ENCODE data around the gene CAST. TPM values are rescaled to one million over a fixed set of nuclear protein-coding genes. Genes with fewer than 3 reads are reported as not detected.

CAST gene
- total RNA-seq, 5 donors from 2014 or later (not counting 1 experiment from before 2014, with no cell fraction given): 166 to 238 (median 191) TPM

DNA sequence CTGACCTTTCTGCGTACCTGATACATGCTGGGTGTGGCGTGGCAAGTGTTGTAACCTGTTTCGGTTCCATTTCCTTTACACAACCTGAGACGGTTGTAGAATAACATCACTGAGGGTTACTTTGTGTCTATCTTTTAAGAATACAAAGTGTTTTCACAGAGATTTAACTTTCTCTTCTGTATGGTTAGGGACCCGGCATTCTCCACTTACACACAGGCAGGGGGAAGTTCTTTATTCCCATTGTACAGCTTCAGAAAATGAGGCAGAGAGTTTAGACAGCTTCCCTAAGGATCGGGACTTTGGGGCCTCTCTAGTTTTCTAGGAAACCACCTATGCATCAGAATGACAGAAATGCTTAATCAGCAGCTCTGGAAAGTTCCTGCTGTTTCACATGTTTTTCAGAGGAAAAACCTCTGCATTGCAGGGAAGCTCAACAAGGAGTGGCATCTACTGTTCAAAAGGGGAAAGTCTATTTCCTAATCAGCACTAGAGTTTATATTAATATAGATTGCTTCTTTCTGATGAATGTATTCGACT lies 41.3 kb downstream of the CAST start:
- POLR2A ChIA-PET: interaction anchor here (0.5 to 5.5 kb wide), 12 partner anchors 11 to 895 kb away, joined by 3 to 120 read pairs (median 5); partner anchors contain the start of gene CAST (in 2 of the 2)
- ATAC-seq (replicated peaks in 1 of 4): peak; percentile 78 to 80 (median 79)

DNA sequence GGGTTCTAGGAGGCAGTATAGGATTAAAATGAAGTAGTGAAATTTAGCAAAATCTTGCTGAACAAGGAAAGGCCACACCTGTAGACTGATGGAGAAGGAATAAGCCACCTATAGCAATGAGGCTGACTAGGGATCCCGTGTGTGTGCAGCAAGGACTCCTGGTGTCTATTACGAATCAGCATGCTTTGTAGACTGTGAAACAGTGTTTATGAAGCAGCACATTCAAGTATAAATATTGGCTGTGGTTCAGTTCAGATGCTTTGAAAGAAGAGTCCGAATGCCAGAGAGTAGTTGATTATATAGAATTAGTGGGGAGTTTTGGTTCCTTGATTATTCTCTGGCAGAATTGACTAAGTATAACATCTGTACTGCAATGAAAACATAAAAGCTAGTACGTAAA lies 41.8 kb downstream of the CAST start:
- ChIA-PET CTCF (interaction anchor here (0.6 to 2.3 kb wide), 6 partner anchors 9 to 422 kb away, joined by 3 to 23 read pairs (median 4); no protein-coding TSS in a partner anchor), POLR2A (interaction anchor here (0.5 to 5.5 kb wide), 7 partner anchors 10 to 835 kb away, joined by 3 to 120 read pairs (median 5); partner anchors contain the start of gene CAST (in 2 of the 2))
- Histone ChIP-seq H3K27me3 (replicated peaks in 1 of 2; ENCODE audit: control insufficient read depth in 2 of 2, extremely low read depth in 1 of 2, insufficient read depth in 2 of 2, low read length in 1 of 2) (no peaks in the 10 kb centered on the region), H3K36me3 (ENCODE audit: control insufficient read depth in 2 of 2, extremely low read depth in 1 of 2, insufficient read depth in 1 of 2, low read length in 1 of 2) (peaks cover 0 to 8% of the 10 kb centered on the region in 2 donors), H3K9me3 (no peaks in the 10 kb centered on the region), H3K27ac (ENCODE audit: low read length) (peak overlapping the region; percentile 88), H3K4me3 (ENCODE audit: control insufficient read depth in 1 of 2, extremely low read depth in 1 of 2, low read length in 1 of 2) (no peak overlapping the region), H3K4me1 (ENCODE audit: control insufficient read depth in 1 of 2, extremely low read depth in 1 of 2, insufficient read depth in 2 of 2, low read length in 2 of 2) (peaks cover 3 to 14% of the 10 kb centered on the region in 2 experiments)
- Mint-ChIP-seq H3K27ac (peak overlapping the region; percentile 81 to 89), H3K27me3 (no peaks in the 10 kb centered on the region), H3K4me1 (peaks cover 38 to 73% (median 61%) of the 10 kb centered on the region in 3 donors), H3K4me3 (peak overlapping the region; percentile 86 to 95 (median 91)), H3K9me3 (no peaks in the 10 kb centered on the region), H3K36me3 (peaks cover 4% of the 10 kb centered on the region)
- WGBS (ENCODE audit: insufficient coverage): 88% methylated on average over 3 of the region's 4 CpGs
- no peak for ATAC-seq (replicated peaks in 1 of 4)
- DNase-seq: no peak

More for the DNA sequence above, 41.3 kb downstream of the CAST start:
- Mint-ChIP-seq H3K36me3 (peaks cover 5% of the 10 kb centered on the region), H3K27me3 (no peaks in the 10 kb centered on the region), H3K27ac (peak overlapping the region; percentile 81 to 89), H3K9me3 (no peaks in the 10 kb centered on the region), H3K4me3 (peak overlapping the region; percentile 86 to 95 (median 91)), H3K4me1 (peaks cover 32 to 68% (median 58%) of the 10 kb centered on the region in 3 donors)
- CTCF ChIA-PET: interaction anchor here (0.6 to 2.3 kb wide), 13 partner anchors 10 to 898 kb away, joined by 3 to 23 read pairs (median 4); partner anchors contain the start of gene CAST (in 1 of the 2)
- H3K27me3 ChIP-seq (replicated peaks in 1 of 2; ENCODE audit: control insufficient read depth in 2 of 2, extremely low read depth in 1 of 2, insufficient read depth in 2 of 2, low read length in 1 of 2): no peaks in the 10 kb centered on the region
- H3K4me3 ChIP-seq (ENCODE audit: control insufficient read depth in 1 of 2, extremely low read depth in 1 of 2, low read length in 1 of 2): peak overlapping the region; percentile 74
- peak overlapping the region; percentile 88 for H3K27ac ChIP-seq (ENCODE audit: low read length)
- peaks cover 0 to 7% of the 10 kb centered on the region in 2 donors for H3K36me3 ChIP-seq (ENCODE audit: control insufficient read depth in 2 of 2, extremely low read depth in 1 of 2, insufficient read depth in 1 of 2, low read length in 1 of 2)
- DNase-seq: peak in 4 of 35 experiments; percentile 67 to 79 (median 72)
- H3K4me1 ChIP-seq (ENCODE audit: control insufficient read depth in 1 of 2, extremely low read depth in 1 of 2, insufficient read depth in 2 of 2, low read length in 2 of 2): peaks cover 3 to 14% of the 10 kb centered on the region in 2 experiments
- H3K9me3 ChIP-seq: no peaks in the 10 kb centered on the region
- WGBS (ENCODE audit: insufficient coverage): no CpG with 5 or more reads among the region's 7 CpGs

DNA sequence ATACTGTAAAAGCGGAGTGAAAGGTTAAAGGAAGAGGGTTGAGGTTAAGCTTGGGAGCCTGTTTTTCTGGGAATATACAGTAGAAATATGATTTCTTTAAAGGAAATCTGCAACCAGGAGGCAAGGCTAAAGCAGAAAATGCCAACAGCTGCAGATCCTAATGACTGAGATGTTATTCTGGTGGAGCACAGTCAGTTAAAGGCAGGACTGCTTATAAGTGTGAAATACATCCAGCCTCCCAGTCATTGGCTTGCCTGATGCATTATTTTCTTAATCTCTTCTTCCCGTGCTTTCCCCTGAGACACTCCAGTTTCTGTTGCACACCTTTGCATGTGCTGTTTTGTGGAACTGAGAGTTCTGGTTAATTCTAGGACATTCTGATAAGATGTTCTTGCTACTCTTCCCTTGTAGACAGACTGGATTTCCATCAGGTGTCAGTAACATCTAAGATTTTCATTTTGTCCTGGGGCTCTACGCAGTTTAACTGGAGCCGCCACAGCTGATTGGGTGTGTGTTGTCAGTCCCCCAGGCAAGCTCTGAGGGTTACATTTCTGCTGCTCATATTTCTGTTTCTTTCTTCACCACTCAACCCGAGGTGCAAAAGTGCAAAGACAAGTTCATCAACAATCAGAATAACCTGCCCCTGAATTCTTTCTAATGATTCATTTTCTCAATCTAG lies 44.4 kb downstream of the CAST start:
- no peaks in the 10 kb centered on the region for H3K9me3 ChIP-seq
- CTCF ChIA-PET: interaction anchor here in 1 of 2 donors (0.9 kb wide), 1 partner anchor 9 kb away, joined by 3 read pairs; no protein-coding TSS in a partner anchor

DNA sequence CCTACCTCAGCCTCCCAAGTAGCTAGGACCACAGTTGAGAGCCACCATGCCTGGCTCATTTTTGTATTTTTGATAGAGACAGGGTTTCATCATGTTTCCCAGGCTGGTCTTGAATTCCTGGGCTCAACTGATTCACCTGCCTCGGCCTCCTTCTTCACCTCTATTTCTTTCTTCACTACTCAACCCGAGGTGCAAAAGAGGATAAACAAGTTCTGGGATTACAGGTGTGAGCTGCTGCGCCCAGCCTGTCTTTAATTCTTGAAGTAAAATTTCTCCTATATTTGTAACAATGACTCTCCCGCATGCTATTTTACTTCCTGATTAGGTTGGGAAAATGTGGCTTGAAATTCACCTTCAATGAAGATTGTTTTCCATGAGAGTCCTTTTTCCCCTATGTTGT lies 46.4 kb downstream of the CAST start:
- ATAC-seq (replicated peaks in 1 of 4) (no peak), DNase-seq (no peak)
- no CpG with 5 or more reads among the region's 4 CpGs for WGBS (ENCODE audit: insufficient coverage)
- H3K9me3 ChIP-seq: no peaks in the 10 kb centered on the region
- H3K36me3 Mint-ChIP-seq: peaks cover 10% of the 10 kb centered on the region
- CTCF ChIA-PET: no interaction called here
- peaks cover under 1% of the 10 kb centered on the region in 2 experiments for H3K4me1 ChIP-seq (ENCODE audit: control insufficient read depth in 1 of 2, extremely low read depth in 1 of 2, insufficient read depth in 2 of 2, low read length in 2 of 2)
- H3K4me3 Mint-ChIP-seq: no peak overlapping the region
- no peaks in the 10 kb centered on the region for H3K27me3 ChIP-seq (replicated peaks in 1 of 2; ENCODE audit: control insufficient read depth in 2 of 2, extremely low read depth in 1 of 2, insufficient read depth in 2 of 2, low read length in 1 of 2)
- H3K9me3 Mint-ChIP-seq: no peaks in the 10 kb centered on the region
- H3K4me3 ChIP-seq (ENCODE audit: control insufficient read depth in 1 of 2, extremely low read depth in 1 of 2, low read length in 1 of 2): no peak overlapping the region
- H3K27me3 Mint-ChIP-seq: no peaks in the 10 kb centered on the region
- POLR2A ChIA-PET: interaction anchor here in 1 of 2 donors (0.5 kb wide), 1 partner anchor 85 kb away, joined by 3 read pairs; no protein-coding TSS in a partner anchor
- no peak overlapping the region for H3K27ac Mint-ChIP-seq
- H3K36me3 ChIP-seq (ENCODE audit: control insufficient read depth in 2 of 2, extremely low read depth in 1 of 2, insufficient read depth in 1 of 2, low read length in 1 of 2): peaks cover 0 to 3% of the 10 kb centered on the region in 2 donors
- peaks cover 56 to 75% (median 64%) of the 10 kb centered on the region in 3 donors for H3K4me1 Mint-ChIP-seq
- H3K27ac ChIP-seq (ENCODE audit: low read length): no peak overlapping the region

More for the DNA sequence above, 44.4 kb downstream of the CAST start:
- Histone ChIP-seq H3K36me3 (ENCODE audit: control insufficient read depth in 2 of 2, extremely low read depth in 1 of 2, insufficient read depth in 1 of 2, low read length in 1 of 2) (peaks cover 0 to 3% of the 10 kb centered on the region in 2 donors), H3K27ac (ENCODE audit: low read length) (no peak overlapping the region), H3K4me1 (ENCODE audit: control insufficient read depth in 1 of 2, extremely low read depth in 1 of 2, insufficient read depth in 2 of 2, low read length in 2 of 2) (peaks cover 3 to 14% of the 10 kb centered on the region in 2 experiments), H3K27me3 (replicated peaks in 1 of 2; ENCODE audit: control insufficient read depth in 2 of 2, extremely low read depth in 1 of 2, insufficient read depth in 2 of 2, low read length in 1 of 2) (no peaks in the 10 kb centered on the region), H3K4me3 (ENCODE audit: control insufficient read depth in 1 of 2, extremely low read depth in 1 of 2, low read length in 1 of 2) (no peak overlapping the region)
- peaks cover 4% of the 10 kb centered on the region for H3K36me3 Mint-ChIP-seq
- H3K9me3 Mint-ChIP-seq: no peaks in the 10 kb centered on the region
- no peak overlapping the region for H3K4me3 Mint-ChIP-seq
- POLR2A ChIA-PET: no interaction called here
- ATAC-seq (replicated peaks in 1 of 4) (no peak), DNase-seq (no peak)
- H3K27ac Mint-ChIP-seq: peak overlapping the region in 1 of 2 donors; percentile 28
- H3K4me1 Mint-ChIP-seq: peaks cover 51 to 72% (median 65%) of the 10 kb centered on the region in 3 donors
- WGBS (ENCODE audit: insufficient coverage): 92% methylated on average over 2 of the region's 5 CpGs
- no peaks in the 10 kb centered on the region for H3K27me3 Mint-ChIP-seq

DNA sequence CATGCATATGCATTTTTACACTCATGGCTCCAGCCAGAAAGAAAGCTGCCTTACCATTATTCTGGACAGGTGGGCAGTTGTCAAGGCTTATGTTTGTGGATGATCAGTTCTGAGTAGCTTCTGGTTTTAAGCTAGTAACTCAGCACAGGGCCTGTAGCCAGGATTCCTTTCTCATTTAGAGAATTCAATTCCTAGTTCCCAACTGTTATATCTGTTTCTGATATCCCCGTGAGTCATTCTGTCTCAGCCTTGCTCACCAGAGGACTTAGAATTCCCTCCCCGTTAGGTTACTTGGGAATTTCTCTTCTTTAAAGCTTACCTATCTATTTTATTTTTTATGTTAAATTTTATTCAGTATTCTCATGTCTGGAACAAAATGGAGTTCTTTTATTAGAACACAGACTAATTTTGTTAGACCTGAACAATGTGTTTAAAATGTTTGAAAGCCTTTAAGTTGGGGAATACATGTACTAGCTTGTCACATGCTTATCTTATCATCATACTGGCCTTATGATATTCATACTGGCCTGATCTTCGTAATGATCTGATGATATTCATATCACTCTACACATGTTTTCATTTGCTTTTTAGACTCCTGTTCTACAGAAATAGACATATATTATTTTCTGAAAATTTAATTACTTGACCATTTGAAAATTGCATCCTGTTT lies 47.1 kb downstream of the CAST start:
- Mint-ChIP-seq H3K9me3 (no peaks in the 10 kb centered on the region), H3K4me1 (peaks cover 52 to 74% (median 64%) of the 10 kb centered on the region in 3 donors), H3K4me3 (no peak overlapping the region), H3K27me3 (no peaks in the 10 kb centered on the region), H3K27ac (no peak overlapping the region), H3K36me3 (peaks cover 10% of the 10 kb centered on the region)
- DNase-seq (no peak), ATAC-seq (replicated peaks in 1 of 4) (no peak)
- CTCF ChIA-PET: no interaction called here
- Histone ChIP-seq H3K9me3 (no peaks in the 10 kb centered on the region), H3K27ac (ENCODE audit: low read length) (no peak overlapping the region), H3K27me3 (replicated peaks in 1 of 2; ENCODE audit: control insufficient read depth in 2 of 2, extremely low read depth in 1 of 2, insufficient read depth in 2 of 2, low read length in 1 of 2) (no peaks in the 10 kb centered on the region), H3K4me1 (ENCODE audit: control insufficient read depth in 1 of 2, extremely low read depth in 1 of 2, insufficient read depth in 2 of 2, low read length in 2 of 2) (peaks cover 0 to 1% of the 10 kb centered on the region in 2 experiments), H3K4me3 (ENCODE audit: control insufficient read depth in 1 of 2, extremely low read depth in 1 of 2, low read length in 1 of 2) (no peak overlapping the region), H3K36me3 (ENCODE audit: control insufficient read depth in 2 of 2, extremely low read depth in 1 of 2, insufficient read depth in 1 of 2, low read length in 1 of 2) (peaks cover 0 to 3% of the 10 kb centered on the region in 2 donors)
- POLR2A ChIA-PET: interaction anchor here (0.6 to 0.7 kb wide), 2 partner anchors 364 to 931 kb away, joined by 3 to 4 read pairs; no protein-coding TSS in a partner anchor
- no CpG with 5 or more reads among the region's 3 CpGs for WGBS (ENCODE audit: insufficient coverage)
